Memory B cell (primary cell): ENCODE data around the gene BRCA1.
A peak's percentile ranks its signal among the peaks of the same experiment; 100 is the strongest.

Source experiments
- ATAC-seq: fragments of 150-1000 bp; cut with Tn5 transposase; 2 replicates; pipeline ENCODE4 v1.10.0; 2021; ENCODE audit warnings: low read depth, mild to moderate bottlenecking, moderate library complexity
- DNase-seq, 2 donors: peaks; one replicate each; pipeline ENCODE4 v3.0.0; 2022; ENCODE audit warnings: low spot score in 2 of 2
- H3K27ac Mint-ChIP-seq: one replicate; pipeline ENCODE4 v1.8.0; 2022; ENCODE audit warnings: mild to moderate bottlenecking, moderate library complexity, mixed read lengths
- H3K27me3 Mint-ChIP-seq: one replicate; pipeline ENCODE4 v1.8.0; 2022; ENCODE audit warnings: mixed read lengths
- H3K36me3 Mint-ChIP-seq: one replicate; pipeline ENCODE4 v1.8.0; 2022; ENCODE audit warnings: mild to moderate bottlenecking, mixed read lengths
- H3K4me1 Mint-ChIP-seq: one replicate; pipeline ENCODE4 v1.8.0; 2022; ENCODE audit warnings: mixed read lengths
- H3K4me3 Mint-ChIP-seq: one replicate; pipeline ENCODE4 v1.8.0; 2022; ENCODE audit warnings: mild to moderate bottlenecking, moderate library complexity, mixed read lengths
- H3K9me3 Mint-ChIP-seq: one replicate; pipeline ENCODE4 v1.8.0; 2022; ENCODE audit warnings: mixed read lengths

The BRCA1 gene

GRCh38 chr17:43030137-43030767 is 94.9 kb downstream of the BRCA1 start:
- ATAC-seq (no peak), DNase-seq (no peak)
- no peak overlapping the region for H3K27ac Mint-ChIP-seq
- no peak overlapping the region for H3K4me3 Mint-ChIP-seq
- no peaks in the 10 kb centered on the region for H3K27me3 Mint-ChIP-seq
- no peaks in the 10 kb centered on the region for H3K9me3 Mint-ChIP-seq
- no peaks in the 10 kb centered on the region for H3K36me3 Mint-ChIP-seq
- peaks cover 7% of the 10 kb centered on the region for H3K4me1 Mint-ChIP-seq

DNA sequence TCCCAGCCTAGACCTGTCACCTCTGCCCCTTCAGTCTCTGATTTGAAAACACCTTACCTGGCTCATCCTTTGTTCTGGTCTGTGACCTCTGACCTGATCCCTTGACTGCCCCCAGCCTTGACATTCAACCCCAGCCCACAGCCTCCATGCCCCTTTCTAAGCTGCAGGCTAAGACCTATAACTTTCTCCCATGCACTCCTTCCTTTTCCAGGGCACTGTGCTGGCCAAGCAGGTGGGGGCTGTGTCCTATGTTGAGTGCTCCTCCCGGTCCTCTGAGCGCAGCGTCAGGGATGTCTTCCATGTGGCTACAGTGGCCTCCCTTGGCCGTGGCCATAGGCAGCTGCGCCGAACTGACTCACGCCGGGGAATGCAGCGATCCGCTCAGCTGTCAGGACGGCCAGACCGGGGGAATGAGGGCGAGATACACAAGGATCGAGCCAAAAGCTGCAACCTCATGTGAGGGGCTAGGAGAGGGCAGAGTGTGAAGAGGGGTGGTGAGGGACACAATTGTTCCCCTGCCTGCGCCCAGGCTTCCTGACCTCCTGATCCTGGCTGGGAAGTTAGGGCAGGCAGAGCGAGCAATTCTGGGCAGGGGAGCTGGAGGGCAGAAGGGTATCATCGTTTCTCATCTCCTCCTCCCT is 96.8 kb downstream of the BRCA1 start:
- no peaks in the 10 kb centered on the region for H3K27me3 Mint-ChIP-seq
- DNase-seq (no peak), ATAC-seq (no peak)
- no peaks in the 10 kb centered on the region for H3K36me3 Mint-ChIP-seq
- peaks cover 14% of the 10 kb centered on the region for H3K4me1 Mint-ChIP-seq
- H3K4me3 Mint-ChIP-seq = no peak overlapping the region
- no peak overlapping the region for H3K27ac Mint-ChIP-seq
- H3K9me3 Mint-ChIP-seq = no peaks in the 10 kb centered on the region

GRCh38 chr17:43027091-43028032 is 97.8 kb downstream of the BRCA1 start:
- no peak for DNase-seq
- Mint-ChIP-seq H3K9me3 (no peaks in the 10 kb centered on the region), H3K4me1 (peaks cover 14% of the 10 kb centered on the region), H3K27me3 (no peaks in the 10 kb centered on the region), H3K36me3 (no peaks in the 10 kb centered on the region), H3K4me3 (no peak overlapping the region), H3K27ac (no peak overlapping the region)
- no peak for ATAC-seq

- no peak for ATAC-seq
- Mint-ChIP-seq H3K4me1 (peaks cover 14% of the 10 kb centered on the region), H3K4me3 (no peak overlapping the region), H3K27me3 (no peaks in the 10 kb centered on the region), H3K27ac (no peak overlapping the region), H3K9me3 (no peaks in the 10 kb centered on the region), H3K36me3 (no peaks in the 10 kb centered on the region)
- DNase-seq = no peak
Measured at GRCh38 chr17:43026595-43026994, 98.6 kb downstream of the BRCA1 start.

- H3K27me3 Mint-ChIP-seq = no peaks in the 10 kb centered on the region
- ATAC-seq (no peak), DNase-seq (no peak)
- H3K9me3 Mint-ChIP-seq = no peaks in the 10 kb centered on the region
- peaks cover 18% of the 10 kb centered on the region for H3K4me1 Mint-ChIP-seq
- H3K4me3 Mint-ChIP-seq = peak overlapping the region; percentile 82
- no peaks in the 10 kb centered on the region for H3K36me3 Mint-ChIP-seq
- peak overlapping the region; percentile 41 for H3K27ac Mint-ChIP-seq
Measured at GRCh38 chr17:43025766-43026537, 99.2 kb downstream of the BRCA1 start.

DNA sequence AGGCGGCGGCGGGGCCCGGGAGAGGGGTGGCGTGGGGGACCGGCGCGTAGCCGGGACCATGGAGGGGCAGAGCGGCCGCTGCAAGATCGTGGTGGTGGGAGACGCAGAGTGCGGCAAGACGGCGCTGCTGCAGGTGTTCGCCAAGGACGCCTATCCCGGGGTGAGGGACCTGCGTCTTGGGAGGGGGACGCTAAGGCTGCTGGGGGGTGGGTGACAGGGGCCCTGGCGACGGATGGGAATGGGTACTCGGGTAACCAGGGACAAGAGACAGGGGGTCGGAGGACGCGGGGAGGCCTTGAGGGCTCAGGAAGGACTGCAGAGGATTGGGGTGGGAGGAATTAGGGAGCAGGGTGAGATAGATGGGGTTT is 99.9 kb downstream of the BRCA1 start:
- no peaks in the 10 kb centered on the region for H3K27me3 Mint-ChIP-seq
- no peaks in the 10 kb centered on the region for H3K9me3 Mint-ChIP-seq
- DNase-seq (no peak), ATAC-seq (no peak)
- peaks cover 21% of the 10 kb centered on the region for H3K4me1 Mint-ChIP-seq
- H3K4me3 Mint-ChIP-seq = peak overlapping the region; percentile 82
- no peaks in the 10 kb centered on the region for H3K36me3 Mint-ChIP-seq
- H3K27ac Mint-ChIP-seq = peak overlapping the region; percentile 41

- Mint-ChIP-seq H3K9me3 (no peaks in the 10 kb centered on the region), H3K4me3 (peak within 1 kb of the TSS; percentile 89), H3K27ac (peak within 1 kb of the TSS; percentile 90), H3K36me3 (no peaks in the 10 kb centered on the region), H3K4me1 (peaks cover 25% of the 10 kb centered on the region), H3K27me3 (no peaks in the 10 kb centered on the region)
- DNase-seq (peak; percentile 79 to 85), ATAC-seq (peak; percentile 70)
Measured at GRCh38 chr17:43024407-43025289, 100.5 kb downstream of the BRCA1 start, which contains the start of gene RND2. Gene RND2, plus strand, starts transcription at chr17:43025231. Its CDS starts 117 bp downstream, at chr17:43025348.

DNA sequence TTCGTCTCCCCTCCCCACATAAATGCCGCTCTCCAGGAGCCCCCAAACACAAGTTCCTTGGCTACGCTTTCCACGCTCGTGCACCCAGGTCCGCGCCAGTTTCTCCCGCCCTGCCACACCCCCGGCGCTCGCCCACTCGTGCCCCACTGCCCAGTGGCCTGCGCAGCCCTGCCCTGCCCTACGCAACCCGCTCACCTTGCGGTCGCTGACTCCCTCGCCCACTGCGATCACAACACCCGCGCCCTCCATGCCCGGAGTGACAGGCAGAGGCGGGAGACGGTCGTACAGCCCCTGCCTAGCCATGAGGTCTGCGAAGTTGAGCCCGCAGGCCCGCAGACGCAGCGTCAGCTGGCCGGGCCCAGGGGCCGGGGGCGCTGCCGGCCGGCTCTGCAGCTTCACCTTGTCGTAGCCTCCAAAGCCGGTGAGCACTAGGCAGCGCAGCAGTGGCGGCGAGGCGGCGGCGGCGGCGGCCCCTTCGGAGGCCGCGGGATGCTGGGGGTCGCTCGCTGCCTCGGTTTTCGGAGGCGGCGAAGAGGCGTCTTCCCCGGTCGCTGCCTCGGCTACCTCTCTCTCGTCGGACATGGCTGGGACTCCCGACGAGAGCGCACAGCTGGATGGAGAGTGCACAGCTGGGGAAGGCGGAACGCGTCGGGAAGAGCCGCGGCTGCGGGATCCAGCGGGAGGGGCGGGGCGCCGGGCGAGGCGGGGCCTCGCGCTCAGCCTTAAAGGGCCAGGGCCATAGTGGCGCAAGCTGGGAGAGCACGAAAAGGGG is 103.2 kb downstream of the BRCA1 start, which contains the start of gene VAT1:
VAT1 (minus strand) TSS at position 645 of the 772 bp plus-strand sequence; CDS start at position 582, 63 bp downstream.
- peak within 1 kb of the TSS; percentile 95 for H3K4me3 Mint-ChIP-seq
- H3K36me3 Mint-ChIP-seq = no peaks in the 10 kb centered on the region
- ATAC-seq (peak; percentile 44), DNase-seq (peak; percentile 29 to 59)
- H3K27ac Mint-ChIP-seq = peak within 1 kb of the TSS; percentile 80
- H3K4me1 Mint-ChIP-seq = peaks cover 28% of the 10 kb centered on the region
- no peaks in the 10 kb centered on the region for H3K9me3 Mint-ChIP-seq
- H3K27me3 Mint-ChIP-seq = no peaks in the 10 kb centered on the region

DNA sequence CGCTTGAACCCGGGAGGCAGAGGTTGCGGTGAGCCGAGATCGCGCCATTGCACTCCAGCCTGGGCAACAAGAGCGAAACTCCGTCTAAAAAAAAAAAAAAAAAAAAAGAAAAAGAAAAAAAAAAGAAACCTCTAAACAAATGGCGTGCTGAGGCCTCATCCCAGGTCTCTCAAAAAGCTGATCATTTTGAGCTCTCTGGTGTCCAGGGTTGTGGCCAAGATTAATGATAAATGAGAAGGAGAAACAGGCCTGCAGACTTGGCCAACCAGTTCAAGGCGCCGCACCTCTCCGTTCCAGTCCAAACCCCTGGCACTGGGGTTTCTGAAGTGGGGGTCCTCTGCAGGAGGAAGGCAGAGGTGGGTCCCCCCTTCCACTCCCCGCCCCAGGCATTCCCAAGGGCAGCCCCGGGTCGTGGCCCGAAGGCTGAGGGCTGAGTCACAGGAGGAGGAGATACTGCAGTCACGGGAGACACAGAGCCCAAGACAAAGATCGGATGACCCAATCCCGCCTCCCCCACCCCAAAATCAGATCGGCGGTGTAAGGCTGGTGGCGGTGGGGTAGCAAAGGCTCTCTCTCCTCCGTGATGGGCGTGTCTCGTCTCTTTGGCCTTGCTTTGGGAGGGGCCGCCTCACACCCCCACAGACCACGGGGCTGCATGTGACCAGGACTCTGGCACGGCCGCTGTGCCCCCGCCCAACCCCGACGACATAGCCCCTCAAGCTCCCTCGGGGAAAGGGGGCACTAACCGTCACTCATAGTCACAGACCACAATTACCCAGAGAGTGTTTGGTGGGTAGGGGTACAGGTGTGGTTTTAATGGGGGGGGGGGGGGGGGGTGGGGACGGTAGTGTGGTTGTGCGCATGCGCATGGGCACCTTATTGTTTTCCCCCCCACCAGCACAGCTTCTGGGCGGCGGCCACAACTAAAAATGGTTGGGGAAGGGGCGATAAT is 104.1 kb downstream of the BRCA1 start:
- Mint-ChIP-seq H3K27ac (peak overlapping the region; percentile 80), H3K4me3 (peak overlapping the region; percentile 95), H3K9me3 (no peaks in the 10 kb centered on the region), H3K4me1 (peaks cover 28% of the 10 kb centered on the region), H3K27me3 (no peaks in the 10 kb centered on the region), H3K36me3 (peaks cover under 1% of the 10 kb centered on the region)
- peak; percentile 33 to 40 for DNase-seq
- ATAC-seq = peak; percentile 5

DNA sequence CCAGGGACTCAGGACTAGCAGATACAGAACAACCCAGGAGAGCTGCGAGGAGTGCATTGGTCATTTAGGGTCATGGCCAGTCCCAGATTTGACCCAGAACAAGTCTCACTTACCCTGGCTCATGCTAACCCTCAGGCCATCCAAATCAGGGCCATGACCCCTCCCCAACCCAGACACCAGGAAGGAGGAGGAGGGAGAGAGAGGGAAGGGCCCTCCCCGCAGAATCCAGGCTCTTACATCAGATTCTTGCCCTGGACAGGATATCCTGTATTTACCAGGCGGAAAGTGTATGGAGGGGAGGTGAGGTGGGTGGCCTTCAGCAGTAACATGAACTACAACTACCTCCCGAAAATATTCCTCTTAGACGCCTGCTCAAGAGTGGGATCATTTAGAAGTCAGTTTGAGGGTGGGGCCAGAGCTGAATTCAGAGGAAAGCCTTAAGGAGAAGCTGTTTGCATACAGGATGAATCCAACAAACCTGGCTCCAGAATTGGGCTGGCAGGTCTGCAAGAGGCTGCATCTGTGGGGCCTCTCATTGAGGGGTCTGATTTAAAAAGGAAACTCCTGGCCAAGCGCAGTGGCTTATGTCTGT is 105.0 kb downstream of the BRCA1 start:
- ATAC-seq (no peak), DNase-seq (no peak)
- peaks cover 23% of the 10 kb centered on the region for H3K4me1 Mint-ChIP-seq
- H3K9me3 Mint-ChIP-seq = no peaks in the 10 kb centered on the region
- no peaks in the 10 kb centered on the region for H3K27me3 Mint-ChIP-seq
- H3K36me3 Mint-ChIP-seq = peaks cover 2% of the 10 kb centered on the region
- peak overlapping the region; percentile 80 for H3K27ac Mint-ChIP-seq
- H3K4me3 Mint-ChIP-seq = peak overlapping the region; percentile 95

GRCh38 chr17:43019418-43019817 is 105.7 kb downstream of the BRCA1 start:
- H3K4me3 Mint-ChIP-seq = peak overlapping the region; percentile 56
- H3K27me3 Mint-ChIP-seq = no peaks in the 10 kb centered on the region
- DNase-seq = no peak
- peak overlapping the region; percentile 41 for H3K27ac Mint-ChIP-seq
- H3K36me3 Mint-ChIP-seq = peaks cover 6% of the 10 kb centered on the region
- H3K4me1 Mint-ChIP-seq = peaks cover 19% of the 10 kb centered on the region
- ATAC-seq = no peak
- H3K9me3 Mint-ChIP-seq = no peaks in the 10 kb centered on the region
